Stomach smooth muscle (tissue), 2 donors: Measurements from ENCODE around the gene NPC2.

Source experiments
- H3K27ac ChIP-seq: one replicate; pipeline ENCODE4 v1.7.0; 2013; ENCODE audit warnings: mild to moderate bottlenecking, low read length, inconsistent platforms
- H3K27me3 ChIP-seq, 2 donors: one replicate each; pipeline ENCODE4 v1.7.0; 2013; ENCODE audit warnings: low read length in 2 of 2; ENCODE audit not compliant: insufficient read depth in 2 of 2, control insufficient read depth in 1 of 2
- H3K36me3 ChIP-seq, 2 donors: one replicate each; pipeline ENCODE4 v1.7.0; 2013; ENCODE audit warnings: low read length in 2 of 2; ENCODE audit not compliant: control insufficient read depth in 2 of 2, insufficient read depth in 2 of 2
- H3K4me1 ChIP-seq: one replicate; pipeline ENCODE4 v1.7.0; 2013; ENCODE audit warnings: low read length; ENCODE audit not compliant: control insufficient read depth, insufficient read depth
- H3K4me3 ChIP-seq, 2 donors: one replicate each; pipeline ENCODE4 v1.7.0; 2013; ENCODE audit warnings: low read length in 2 of 2
- H3K9ac ChIP-seq, 2 donors: one replicate each; pipeline ENCODE4 v1.7.0; 2013; ENCODE audit warnings: low read length in 2 of 2, mild to moderate bottlenecking in 1 of 2
- H3K9me3 ChIP-seq, 2 donors: one replicate each; pipeline ENCODE4 v1.7.0; 2013; ENCODE audit warnings: low read length in 2 of 2; ENCODE audit not compliant: control insufficient read depth in 2 of 2
- donor health status: healthy.
- donor health status: Pancreatic carcinoma.

Gene NPC2

DNA sequence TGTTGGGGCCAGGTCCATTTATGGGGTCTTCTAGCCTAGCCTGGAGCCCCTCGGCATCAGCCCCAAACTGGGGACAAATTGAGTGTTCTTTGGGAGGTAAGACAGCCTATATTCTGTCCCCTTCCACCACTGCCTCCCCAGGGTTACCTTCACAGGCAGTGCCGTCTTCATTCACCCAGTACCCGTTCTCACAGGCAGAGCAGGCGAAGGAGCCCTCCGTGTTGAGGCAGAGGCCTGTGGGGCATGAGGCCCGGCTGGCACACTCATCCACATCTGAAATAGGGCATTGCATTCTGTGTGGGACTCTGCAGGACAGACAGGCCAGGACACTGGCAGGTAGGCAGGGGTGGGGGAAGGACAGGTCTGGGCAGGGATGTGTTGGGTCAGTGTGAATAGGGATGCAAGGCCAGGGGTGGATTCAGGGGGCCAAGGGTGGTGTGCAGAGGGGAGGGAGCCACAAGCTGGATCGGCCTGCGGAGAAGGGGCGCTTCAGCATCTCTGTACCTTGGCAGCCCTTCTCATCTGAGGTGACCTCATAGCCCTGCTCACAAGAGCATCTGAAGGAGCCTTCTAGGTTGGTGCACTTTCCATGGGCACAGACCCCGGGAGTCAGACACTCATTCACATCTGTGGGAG lies 16.6 kb upstream of the NPC2 start:
- Histone ChIP-seq H3K4me3 (no peak overlapping the region), H3K9me3 (no peaks in the 10 kb centered on the region), H3K9ac (no peak overlapping the region), H3K36me3 (no peaks in the 10 kb centered on the region), H3K27ac (no peak overlapping the region), H3K4me1 (peaks cover 3% of the 10 kb centered on the region), H3K27me3 (peaks cover 0 to 5% of the 10 kb centered on the region in 2 donors)

DNA sequence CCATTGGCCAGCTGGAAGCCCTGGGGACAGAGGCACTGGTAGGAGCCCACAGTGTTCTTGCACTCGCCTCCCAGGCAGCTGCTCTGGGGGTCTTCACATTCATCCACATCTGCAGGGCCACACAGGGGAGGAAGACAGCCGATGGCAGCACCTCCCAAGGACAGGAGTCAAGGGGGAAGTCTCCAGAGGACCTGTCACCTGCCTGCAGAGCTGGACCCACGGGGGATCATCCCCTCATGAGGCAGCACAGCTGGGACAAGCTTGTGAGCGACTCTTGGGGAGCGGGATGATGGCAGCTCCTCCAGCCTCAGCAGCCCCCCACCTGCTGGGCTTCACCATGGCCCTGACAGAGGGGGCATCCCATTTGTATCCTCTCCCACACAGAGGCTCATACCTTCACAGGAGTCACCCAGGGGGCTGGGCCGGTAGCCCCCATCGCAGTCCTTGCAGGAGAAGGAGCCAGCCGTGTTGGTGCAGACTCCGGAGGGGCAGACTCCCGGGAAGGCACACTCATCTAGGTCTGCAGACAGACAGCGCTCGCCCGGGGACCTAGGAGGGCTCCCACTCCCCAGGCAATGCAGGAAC lies 15.8 kb upstream of the NPC2 start:
- no peak overlapping the region for H3K27ac ChIP-seq
- no peaks in the 10 kb centered on the region for H3K4me1 ChIP-seq
- no peaks in the 10 kb centered on the region for H3K36me3 ChIP-seq
- H3K9me3 ChIP-seq: no peaks in the 10 kb centered on the region
- no peak overlapping the region for H3K4me3 ChIP-seq
- H3K9ac ChIP-seq: no peak overlapping the region
- H3K27me3 ChIP-seq: peaks cover 0 to 5% of the 10 kb centered on the region in 2 donors

DNA sequence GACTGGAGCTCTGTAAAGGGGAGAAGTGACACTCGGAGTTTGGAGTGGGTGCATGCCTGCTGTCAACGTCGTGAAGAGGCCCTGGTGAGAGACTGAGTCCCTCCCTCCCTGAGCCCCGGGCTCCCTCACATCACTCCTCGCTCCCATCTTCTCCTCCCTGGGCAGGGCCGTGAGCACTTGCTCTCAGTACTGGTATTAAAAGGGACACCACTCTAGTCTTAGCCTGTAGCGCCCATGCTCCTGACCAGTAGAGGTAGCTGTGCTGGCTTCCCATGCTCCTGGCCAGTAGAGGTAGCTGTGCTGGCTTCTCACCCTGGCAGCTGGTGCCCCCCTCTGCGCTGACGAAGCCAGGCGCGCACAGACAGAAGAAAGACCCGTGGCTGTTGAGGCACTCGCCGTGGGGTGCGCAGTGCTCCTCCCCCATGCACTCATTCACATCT lies 15.2 kb upstream of the NPC2 start:
- H3K9me3 ChIP-seq: no peaks in the 10 kb centered on the region
- no peaks in the 10 kb centered on the region for H3K4me1 ChIP-seq
- no peak overlapping the region for H3K27ac ChIP-seq
- no peak overlapping the region for H3K4me3 ChIP-seq
- no peak overlapping the region for H3K9ac ChIP-seq
- H3K36me3 ChIP-seq: no peaks in the 10 kb centered on the region
- H3K27me3 ChIP-seq: peaks cover 0 to 5% of the 10 kb centered on the region in 2 donors

DNA sequence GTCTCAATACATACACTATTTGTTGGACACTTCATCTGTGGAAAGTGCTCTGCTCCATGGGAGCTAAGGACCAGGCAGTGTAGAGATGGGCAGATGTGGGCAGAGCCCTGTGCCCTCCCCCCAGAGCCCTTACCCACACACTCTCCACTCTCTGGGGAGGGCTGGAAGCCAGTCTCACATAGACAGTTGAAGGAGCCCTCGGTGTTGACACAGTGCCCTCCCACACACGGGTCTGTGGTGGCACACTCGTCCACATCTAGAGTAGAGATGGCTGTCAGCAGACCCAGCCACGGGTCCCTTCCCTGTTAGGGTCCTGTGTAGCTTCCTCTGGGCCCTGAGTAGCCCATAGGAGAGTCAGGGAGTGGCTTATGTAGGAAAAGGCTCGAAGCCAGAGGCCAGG lies 14.7 kb upstream of the NPC2 start:
- no peak overlapping the region for H3K27ac ChIP-seq
- no peaks in the 10 kb centered on the region for H3K4me1 ChIP-seq
- no peak overlapping the region for H3K4me3 ChIP-seq
- no peaks in the 10 kb centered on the region for H3K9me3 ChIP-seq
- H3K9ac ChIP-seq: no peak overlapping the region
- peaks cover 0 to 5% of the 10 kb centered on the region in 2 donors for H3K27me3 ChIP-seq
- H3K36me3 ChIP-seq: no peaks in the 10 kb centered on the region

DNA sequence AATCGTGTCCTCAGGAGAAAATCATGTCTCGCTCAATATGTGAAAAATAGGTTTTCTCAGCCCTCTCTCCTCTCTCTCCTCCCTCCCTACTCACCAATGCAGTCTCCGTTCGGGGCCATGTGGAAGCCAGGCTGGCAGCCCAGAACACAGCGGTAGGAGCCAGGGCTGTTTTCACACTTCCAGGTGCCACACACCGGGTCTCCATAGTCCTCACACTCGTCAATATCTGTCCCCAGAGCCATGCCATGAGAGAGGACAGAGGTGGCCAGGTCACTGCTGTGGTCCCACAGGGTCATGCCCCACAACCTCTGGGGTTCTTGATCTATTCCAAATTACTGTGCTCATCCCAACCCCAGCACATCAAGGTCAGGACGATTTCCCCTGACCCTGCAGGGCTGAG lies 14.0 kb upstream of the NPC2 start:
- H3K4me1 ChIP-seq: no peaks in the 10 kb centered on the region
- no peaks in the 10 kb centered on the region for H3K36me3 ChIP-seq
- no peak overlapping the region for H3K27ac ChIP-seq

DNA sequence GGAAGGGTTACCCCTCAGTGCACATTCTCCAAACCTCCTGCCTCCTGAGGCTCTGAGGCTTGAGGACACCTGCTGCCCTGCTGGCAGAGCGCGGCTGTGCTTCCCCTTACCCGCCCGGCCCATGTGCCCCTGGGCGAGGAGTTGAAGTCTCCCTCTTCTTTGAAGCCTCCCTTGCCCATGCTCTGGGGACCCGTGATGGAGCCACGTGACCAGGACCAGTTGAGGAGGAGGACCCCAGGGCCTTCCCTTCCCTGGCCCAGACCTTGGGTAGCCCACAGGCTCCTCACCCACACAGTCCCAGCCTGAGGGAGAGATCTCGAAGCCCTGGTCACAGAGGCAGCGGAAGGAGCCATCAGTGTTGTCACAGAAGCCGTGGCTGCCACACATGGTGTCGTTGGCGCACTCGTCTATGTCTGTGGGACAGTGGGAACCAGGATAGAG lies 13.3 kb upstream of the NPC2 start:
- no peak overlapping the region for H3K27ac ChIP-seq
- no peaks in the 10 kb centered on the region for H3K36me3 ChIP-seq
- no peak overlapping the region for H3K4me3 ChIP-seq
- H3K9me3 ChIP-seq: no peaks in the 10 kb centered on the region
- peaks cover 0 to 3% of the 10 kb centered on the region in 2 donors for H3K27me3 ChIP-seq
- peaks cover 2% of the 10 kb centered on the region for H3K4me1 ChIP-seq
- no peak overlapping the region for H3K9ac ChIP-seq

More for the DNA sequence above, 14.0 kb upstream of the NPC2 start:
- Histone ChIP-seq H3K4me3 (no peak overlapping the region), H3K27me3 (peaks cover 0 to 4% of the 10 kb centered on the region in 2 donors), H3K9ac (no peak overlapping the region), H3K9me3 (no peaks in the 10 kb centered on the region)

DNA sequence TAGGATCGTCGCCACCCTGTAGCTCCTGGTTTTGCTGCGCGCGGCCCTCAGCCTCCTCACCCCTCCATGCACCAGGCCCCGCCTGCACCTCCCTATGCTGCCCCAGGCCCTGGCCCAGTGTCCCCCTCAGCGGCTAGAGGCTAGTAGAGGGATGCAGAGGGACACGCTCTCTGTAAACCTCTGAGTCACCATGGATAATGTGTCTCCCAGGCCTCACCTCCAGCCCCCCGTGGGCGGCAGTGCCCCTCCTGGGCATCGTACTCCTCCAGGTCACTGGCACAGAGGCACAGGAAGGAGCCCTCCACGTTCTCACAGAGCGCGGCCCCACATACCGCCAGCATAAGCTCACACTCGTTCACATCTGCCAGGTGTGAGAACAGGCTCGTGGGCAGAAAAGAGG lies 12.7 kb upstream of the NPC2 start:
- no peak overlapping the region for H3K9ac ChIP-seq
- no peak overlapping the region for H3K4me3 ChIP-seq
- peaks cover 8% of the 10 kb centered on the region for H3K4me1 ChIP-seq
- H3K27ac ChIP-seq: no peak overlapping the region
- H3K9me3 ChIP-seq: no peaks in the 10 kb centered on the region
- H3K27me3 ChIP-seq: no peaks in the 10 kb centered on the region
- H3K36me3 ChIP-seq: no peaks in the 10 kb centered on the region

DNA sequence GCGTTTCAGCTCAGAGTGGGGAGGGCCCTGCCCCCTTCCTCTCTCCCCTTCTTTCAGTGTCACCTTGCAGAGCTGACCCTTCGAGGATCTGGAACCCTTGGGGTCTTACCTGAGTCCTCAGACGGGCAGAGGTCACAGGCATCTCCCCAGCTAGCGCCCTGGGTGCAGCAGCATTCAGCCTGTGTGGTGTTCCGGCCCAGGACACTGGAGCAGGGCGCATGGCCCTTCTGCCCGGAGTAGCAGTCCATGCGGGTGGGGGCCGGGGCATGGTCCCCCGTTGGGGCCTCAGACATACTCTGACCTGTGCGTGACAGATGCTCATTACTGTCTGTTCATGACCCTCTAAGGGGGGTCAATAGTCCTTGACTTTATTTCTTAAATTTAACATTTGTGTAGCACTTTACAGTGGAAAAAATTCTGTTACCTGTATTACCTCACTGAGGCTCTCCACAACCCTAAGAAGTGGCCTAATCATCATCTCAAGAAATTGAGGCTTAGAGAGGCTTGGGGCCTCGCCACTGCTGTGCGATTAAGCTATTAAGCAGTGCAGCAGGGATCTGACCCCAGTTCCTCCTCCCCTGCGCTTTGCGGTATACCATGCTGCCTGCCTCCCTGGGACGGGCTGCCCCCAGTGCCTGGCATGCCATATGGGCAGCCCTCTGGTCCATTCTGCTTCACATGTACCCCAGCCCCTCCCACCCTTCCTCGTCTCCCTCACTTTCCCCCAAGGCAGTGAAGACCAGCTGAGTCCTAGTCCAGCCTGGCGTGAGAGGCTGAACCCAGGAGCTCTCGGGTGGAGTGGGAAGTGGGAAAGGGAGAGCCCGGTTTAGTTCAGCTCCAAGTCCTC lies 12.0 kb upstream of the NPC2 start:
- Histone ChIP-seq H3K9me3 (no peaks in the 10 kb centered on the region), H3K9ac (no peak overlapping the region), H3K27ac (no peak overlapping the region), H3K27me3 (no peaks in the 10 kb centered on the region), H3K4me1 (peaks cover 10% of the 10 kb centered on the region), H3K4me3 (no peak overlapping the region), H3K36me3 (peaks cover 0 to 2% of the 10 kb centered on the region in 2 donors)

DNA sequence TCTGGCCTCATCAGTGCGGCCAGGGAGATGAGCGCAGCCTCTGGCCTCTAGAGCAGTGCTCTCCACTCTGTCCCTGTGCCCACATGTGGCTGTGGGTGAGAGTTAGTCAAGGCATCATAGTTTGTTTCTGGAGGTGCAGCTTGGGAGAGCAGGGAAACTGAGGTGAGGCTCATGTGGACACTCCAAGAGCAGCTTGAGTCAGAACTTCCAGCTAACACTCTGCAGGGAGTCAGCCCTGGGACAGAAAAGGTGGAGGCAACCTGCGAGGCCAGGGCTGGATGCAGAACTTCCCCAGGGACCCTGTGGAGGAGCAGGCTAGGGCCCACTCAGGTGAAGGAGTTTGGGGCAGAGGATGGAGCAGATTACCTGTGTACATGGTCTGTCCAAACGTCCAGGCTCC lies 11.3 kb upstream of the NPC2 start:
- H3K36me3 ChIP-seq: peaks cover 0 to 2% of the 10 kb centered on the region in 2 donors
- H3K9me3 ChIP-seq: no peaks in the 10 kb centered on the region
- no peak overlapping the region for H3K4me3 ChIP-seq
- peaks cover 10% of the 10 kb centered on the region for H3K4me1 ChIP-seq
- no peak overlapping the region for H3K9ac ChIP-seq
- no peaks in the 10 kb centered on the region for H3K27me3 ChIP-seq
- no peak overlapping the region for H3K27ac ChIP-seq

DNA sequence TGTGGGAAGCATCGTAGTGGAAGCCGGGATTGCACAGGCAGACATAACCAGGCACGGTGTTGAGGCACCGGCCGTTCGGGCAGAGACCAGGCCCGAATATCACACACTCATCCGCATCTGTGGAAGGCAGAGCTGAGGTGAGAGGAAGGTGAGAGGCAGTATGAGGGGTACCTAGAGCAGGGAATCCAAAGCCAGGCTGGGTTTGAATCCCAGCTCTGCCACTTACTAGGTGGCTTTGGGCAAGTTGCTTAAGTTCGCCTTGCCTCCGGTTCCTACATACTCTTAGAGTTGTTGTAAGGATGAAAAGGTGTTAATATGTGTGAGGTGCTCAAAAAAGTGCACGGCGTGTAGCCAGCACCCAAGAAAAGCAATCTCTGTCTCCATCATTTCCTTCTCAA lies 10.8 kb upstream of the NPC2 start:
- Histone ChIP-seq H3K27ac (no peak overlapping the region), H3K4me1 (peaks cover 10% of the 10 kb centered on the region), H3K27me3 (no peaks in the 10 kb centered on the region), H3K9ac (no peak overlapping the region), H3K9me3 (no peaks in the 10 kb centered on the region), H3K36me3 (peaks cover 0 to 2% of the 10 kb centered on the region in 2 donors), H3K4me3 (no peak overlapping the region)
